Ovary (tissue), 10 donors: Measurements from ENCODE around the gene CCDC71. TPM values are rescaled to one million over a fixed set of nuclear protein-coding genes. Genes with fewer than 3 reads are reported as not detected.

ENCODE experiments used
- DNase-seq, 5 donors: peaks; one replicate each; pipeline ENCODE4 v3.0.0-alpha.2; 2019 to 2020
- H3K27ac ChIP-seq, 2 donors: fragments of 200-600 bp; one replicate each; pipeline versions ENCODE4 v1.5.1 to v1.8.0; 2019 to 2022
- H3K27me3 ChIP-seq: fragments of 200-600 bp; one replicate; pipeline ENCODE4 v1.8.0; 2022
- H3K36me3 ChIP-seq: fragments of 200-600 bp; sonication (generic); one replicate; pipeline ENCODE4 v1.5.1; 2019
- H3K4me1 ChIP-seq: one replicate; pipeline ENCODE4 v1.8.1; 2013; ENCODE audit warnings: mild to moderate bottlenecking, moderate library complexity; ENCODE audit not compliant: insufficient read depth
- H3K4me3 ChIP-seq: fragments of 200-600 bp; sonication (generic); one replicate; pipeline ENCODE4 v1.5.1; 2017
- H3K9me3 ChIP-seq, 2 donors: fragments of 200-600 bp in 1 of 2; sonication (generic) in 1 of 2; one replicate each; pipeline versions ENCODE4 v1.5.1 to v1.8.1; 2013 to 2019; ENCODE audit warnings: mild to moderate bottlenecking in 1 of 2, moderate library complexity in 1 of 2
- EP300 ChIP-seq: sonication (generic); formaldehyde crosslinking; IDR thresholded peaks from one replicate; pipeline ENCODE4 v1.6.1; 2017; ENCODE audit warnings: antibody characterized with exemption
- POLR2A ChIP-seq: fragments of 450-650 bp; IDR thresholded peaks from one replicate; pipeline ENCODE4 v1.6.1; 2017; ENCODE audit warnings: antibody characterized with exemption, mild to moderate bottlenecking, moderate library complexity
- WGBS, 3 donors: extraction: QIAGEN DNeasy Blood & Tissue Kit in 1 of 3; methylation state at CpG; one replicate each; pipeline versions ENCODE4 v1.1.5 to v1.1.7; 2013 to 2017; 5-methylcytosine and 5-hydroxymethylcytosine counted together
- intact Hi-C, 4 donors: fragments of 100-400 bp; cut with DNase I; formaldehyde crosslinking; loops; one replicate each; pipeline versions ENCODE4 v1.11.0 to v1.15.1; 2022 to 2023
- long read RNA-seq, 3 donors: library from polyadenylated mRNA in 2 of 3; unstranded in 2 of 3; transcript quantifications; one replicate each; pipeline ENCODE4 v2.0.0 and lab custom pipeline, GENCODE V29; 2021 to 2026
- polyA plus RNA-seq, 2 donors: library from polyadenylated mRNA; stranded (reverse); fragments of 200-250 nt in 1 of 2; fragments of 350-450 nt in 1 of 2; fragmentation: Illumina TruSeq in 1 of 2; extraction: RNeasy Lipid Tissue Mini Kit (QIAGEN cat#74804) in 1 of 2; gene quantifications; one replicate each; pipeline ENCODE4 v1.2.3, GENCODE V29; 2013 to 2014
- total RNA-seq, 7 donors: library from RNA; depleted of rRNA in 2 of 7; stranded (reverse); fragments of >200 nt in 2 of 7; fragmentation: NEBNext Ultra II Directional in 3 of 7; extraction: Animal tissue kit (Norgen Biotek cat#: 25700) in 3 of 7; gene quantifications; one replicate each; pipeline versions ENCODE4 v1.1.0 to v1.2.4, GENCODE V29; 2016 to 2023
- TF ChIP-seq, protein P1 (sequence below), 3 donors: fragments of 450-650 bp in 2 of 3; fragments of 200-600 bp in 1 of 3; IDR thresholded peaks; one replicate each; pipeline versions ENCODE4 v1.5.1 to v1.8.0; 2016 to 2022; ENCODE audit warnings: antibody characterized with exemption in 3 of 3, mild to moderate bottlenecking in 1 of 3
- donor health status: DM: no; HTN: no; CAD: no; lungs with moderate emphysema.
- donor health status: DM: no; HTN: no; CAD: no.
- donor health status: Bipolar disorder and iron deficiency.
- donor health status: DM: yes; HTN: yes; CAD: no.
- donor health status: DM: no; HTN: no; CAD: no.
- donor health status: DM: yes; HTN: yes; CAD: no.

Gene CCDC71
- total RNA-seq (10 to 100 TPM; 24.8 to 39.0 (median 32.7) TPM), polyA plus RNA-seq (10 to 100 TPM in 1 of 2 donors, 1 to 10 TPM in 1; 6.9 to 30.9 TPM)
- long read RNA-seq, donor 1, partial matches to known transcripts: 1 of 4 reads
- long read RNA-seq, donor 1, other reads (novel, unspliced or antisense): 0 of 4 reads
- long read RNA-seq, donor 2, transcript CCDC71-201 (2 exons, 1,781 nt): major isoform, 16 of 16 reads
- long read RNA-seq, donor 2, partial matches to known transcripts: 0 of 16 reads
- long read RNA-seq, donor 2, other reads (novel, unspliced or antisense): 0 of 16 reads
- long read RNA-seq, donor 3, partial matches to known transcripts: 0 of 3 reads
- long read RNA-seq, donor 3, other reads (novel, unspliced or antisense): 2 of 3 reads

DNA sequence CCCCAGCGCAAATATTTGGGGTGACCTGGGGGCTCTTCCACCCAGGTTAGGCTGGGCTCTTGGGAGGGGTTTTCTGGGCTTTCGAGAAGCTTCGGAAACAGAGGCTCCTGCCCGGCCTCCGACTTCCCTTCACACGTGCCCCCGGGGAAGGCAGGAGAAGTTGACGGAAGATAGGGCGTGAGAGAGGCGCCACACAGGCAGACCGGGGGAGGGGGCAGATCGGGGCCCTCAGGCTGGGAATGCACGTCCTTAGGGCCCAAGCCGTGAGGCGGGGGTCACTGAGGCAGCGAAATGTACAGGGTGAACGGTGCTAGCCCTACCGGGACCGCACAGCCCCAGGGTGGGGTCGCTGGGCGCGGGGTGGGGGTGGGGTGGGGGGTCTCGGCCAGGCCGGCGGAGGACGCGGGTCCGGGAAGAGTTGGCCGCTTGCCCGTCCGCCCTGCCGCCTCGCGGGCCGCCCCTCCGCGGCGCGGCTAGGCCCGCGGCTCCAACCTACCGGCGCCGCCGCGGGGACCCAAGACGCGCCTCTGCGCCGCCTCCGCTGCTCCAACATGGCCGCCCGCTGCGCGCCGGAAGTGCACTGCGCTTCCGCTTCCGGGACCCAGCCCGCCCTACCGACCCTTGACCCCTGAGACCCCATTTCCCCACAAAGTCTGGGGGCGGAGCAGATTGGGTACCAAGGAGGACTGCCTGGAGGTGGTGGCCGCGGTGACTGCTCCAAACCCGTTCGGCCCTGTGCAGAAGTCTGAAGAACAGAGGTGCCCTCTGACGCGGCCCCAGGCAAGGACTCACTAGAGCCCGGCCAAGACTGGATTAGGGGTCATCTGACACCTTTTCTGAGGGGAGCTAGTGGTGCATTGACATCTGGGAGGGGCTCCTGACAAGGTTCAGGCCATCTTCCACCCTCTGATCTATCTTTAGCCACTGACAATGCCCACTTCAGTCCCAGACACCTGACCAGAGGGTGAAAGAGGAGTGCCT lies at the start of gene CCDC71:
Gene CCDC71 (minus strand): TSS at position 561 of the 981 bp plus-strand sequence. CDS start 2,123 bp downstream, outside the sequence.
- DNase-seq: peak; percentile 70 to 89 (median 81)
- 1 to 3% (median 2%) methylated on average over 18 to 69 of the region's 69 CpGs for WGBS, 3 donors

DNA sequence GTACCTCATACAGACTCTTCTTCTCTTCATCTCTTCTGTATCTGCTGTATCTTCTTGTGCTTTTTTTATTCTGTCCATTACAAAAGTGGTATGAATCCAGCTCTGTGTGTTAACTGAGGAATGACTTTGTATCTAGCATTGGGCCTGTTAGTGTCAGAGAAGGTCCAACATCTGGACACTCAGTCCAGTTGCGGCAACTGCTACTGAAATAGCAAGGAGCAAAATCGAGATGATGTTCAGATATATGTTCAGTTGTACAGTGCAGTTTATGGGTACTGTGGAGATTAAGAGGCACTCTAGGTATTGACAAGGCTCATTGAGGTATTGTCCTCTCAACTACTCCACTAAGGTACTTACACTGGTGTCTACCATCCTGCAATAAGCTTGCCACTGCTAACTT lies 47.9 kb upstream of the CCDC71 start:
- intact Hi-C loops: no loop called here
- H3K9me3 ChIP-seq: no peaks in the 10 kb centered on the region
- H3K4me1 ChIP-seq: peaks cover 13% of the 10 kb centered on the region
- TF ChIP-seq, protein P1, sequence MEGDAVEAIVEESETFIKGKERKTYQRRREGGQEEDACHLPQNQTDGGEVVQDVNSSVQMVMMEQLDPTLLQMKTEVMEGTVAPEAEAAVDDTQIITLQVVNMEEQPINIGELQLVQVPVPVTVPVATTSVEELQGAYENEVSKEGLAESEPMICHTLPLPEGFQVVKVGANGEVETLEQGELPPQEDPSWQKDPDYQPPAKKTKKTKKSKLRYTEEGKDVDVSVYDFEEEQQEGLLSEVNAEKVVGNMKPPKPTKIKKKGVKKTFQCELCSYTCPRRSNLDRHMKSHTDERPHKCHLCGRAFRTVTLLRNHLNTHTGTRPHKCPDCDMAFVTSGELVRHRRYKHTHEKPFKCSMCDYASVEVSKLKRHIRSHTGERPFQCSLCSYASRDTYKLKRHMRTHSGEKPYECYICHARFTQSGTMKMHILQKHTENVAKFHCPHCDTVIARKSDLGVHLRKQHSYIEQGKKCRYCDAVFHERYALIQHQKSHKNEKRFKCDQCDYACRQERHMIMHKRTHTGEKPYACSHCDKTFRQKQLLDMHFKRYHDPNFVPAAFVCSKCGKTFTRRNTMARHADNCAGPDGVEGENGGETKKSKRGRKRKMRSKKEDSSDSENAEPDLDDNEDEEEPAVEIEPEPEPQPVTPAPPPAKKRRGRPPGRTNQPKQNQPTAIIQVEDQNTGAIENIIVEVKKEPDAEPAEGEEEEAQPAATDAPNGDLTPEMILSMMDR (IDR thresholded peaks at IDR 0.05): no peak
- TF ChIP-seq EP300 (no peak), POLR2A (no peak)
- H3K27ac ChIP-seq: no peak overlapping the region
- H3K36me3 ChIP-seq: no peaks in the 10 kb centered on the region
- H3K4me3 ChIP-seq: no peak overlapping the region
- 87 to 96% (median 95%) methylated on average over 2 of the region's 2 CpGs for WGBS, 3 donors
- H3K27me3 ChIP-seq: no peaks in the 10 kb centered on the region
- no peak for DNase-seq

More for the DNA sequence above, at the start of gene CCDC71:
- peak within 1 kb of the TSS; percentile 77 for H3K4me3 ChIP-seq
- no peaks in the 10 kb centered on the region for H3K4me1 ChIP-seq
- intact Hi-C loops: loop anchor here in 2 of 4 donors (2.0 to 10.0 kb wide), 2 partner anchors 175 to 279 kb away; partner anchors contain the start of gene USP4 (in 1 of the 2)
- no peaks in the 10 kb centered on the region for H3K27me3 ChIP-seq
- H3K27ac ChIP-seq: peak within 1 kb of the TSS; percentile 88 to 89
- TF ChIP-seq POLR2A (peak; percentile 70), EP300 (no peak)
- TF ChIP-seq, protein P1 (IDR thresholded peaks at IDR 0.05): no peak
- H3K36me3 ChIP-seq: no peaks in the 10 kb centered on the region
- no peaks in the 10 kb centered on the region for H3K9me3 ChIP-seq

DNA sequence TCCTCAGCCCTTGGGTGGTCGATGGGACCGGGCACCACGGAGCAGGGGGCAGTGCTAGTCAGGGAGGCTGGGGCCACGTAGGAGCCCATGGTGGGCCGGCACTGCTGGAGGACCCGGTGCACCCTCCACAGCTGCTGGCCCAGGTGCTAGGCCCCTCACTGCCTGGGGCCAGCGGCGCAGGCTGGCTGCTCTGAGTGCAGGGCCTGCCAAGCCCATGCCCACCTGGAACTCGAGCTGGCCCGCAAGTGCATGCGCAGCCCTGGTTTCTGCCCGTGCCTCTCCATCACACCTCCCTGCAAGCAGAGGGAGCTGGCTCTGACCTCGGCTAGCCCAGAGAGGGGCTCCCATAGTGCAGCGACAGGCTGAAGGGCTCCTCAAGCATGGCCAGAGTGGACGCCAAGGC lies 47.4 kb upstream of the CCDC71 start:
- H3K4me1 ChIP-seq: peaks cover 9% of the 10 kb centered on the region
- WGBS, 3 donors: 97 to 99% (median 97%) methylated on average over 11 to 15 of the region's 15 CpGs
- no peak for TF ChIP-seq POLR2A
- no peak for TF ChIP-seq EP300
- TF ChIP-seq, protein P1 (IDR thresholded peaks at IDR 0.05): no peak
- no peaks in the 10 kb centered on the region for H3K9me3 ChIP-seq
- no peaks in the 10 kb centered on the region for H3K27me3 ChIP-seq
- H3K27ac ChIP-seq: no peak overlapping the region
- no peak overlapping the region for H3K4me3 ChIP-seq
- intact Hi-C loops: no loop called here
- no peaks in the 10 kb centered on the region for H3K36me3 ChIP-seq
- DNase-seq: no peak

DNA sequence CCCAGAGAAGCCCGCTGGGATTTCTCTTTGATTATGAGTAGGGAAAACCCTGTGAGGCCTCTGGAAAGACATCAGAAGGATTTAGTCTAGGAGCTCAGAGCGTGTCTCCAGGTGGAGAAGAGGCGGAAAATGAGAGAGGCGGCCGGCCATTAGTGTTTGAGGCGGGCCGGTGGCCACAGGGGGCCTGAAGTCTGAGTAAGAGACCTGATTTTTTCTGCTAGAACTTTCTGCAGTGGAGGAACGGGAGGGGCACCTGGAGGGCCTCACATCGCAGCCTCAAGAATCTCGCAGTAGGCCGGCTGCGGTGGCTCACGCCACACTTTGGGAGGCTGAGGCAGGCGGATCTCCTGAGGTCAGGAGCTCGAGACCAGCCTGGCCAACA lies 33.8 kb upstream of the CCDC71 start:
- Histone ChIP-seq H3K4me1 (peaks cover 6% of the 10 kb centered on the region), H3K9me3 (no peaks in the 10 kb centered on the region), H3K27ac (peak overlapping the region; percentile 35 to 56), H3K36me3 (no peaks in the 10 kb centered on the region), H3K4me3 (peak overlapping the region; percentile 46), H3K27me3 (no peaks in the 10 kb centered on the region)
- WGBS, 3 donors: 32 to 58% (median 41%) methylated on average over 15 of the region's 15 CpGs
- intact Hi-C loops: no loop called here
- peak in 2 of 5 donors; percentile 39 to 46 for DNase-seq
- TF ChIP-seq, protein P1 (IDR thresholded peaks at IDR 0.05): no peak
- TF ChIP-seq POLR2A (no peak), EP300 (no peak)
